Measurements from ENCODE around the gene SUGP1. TPM values are rescaled to one million over a fixed set of nuclear protein-coding genes. Genes with fewer than 3 reads are reported as not detected.
"Not testable (repeated sequence)": the region's sequence is repeated elsewhere in the genome, so short reads cannot be mapped to it uniquely, and the experiment has no call there.

The SUGP1 gene, protein sequence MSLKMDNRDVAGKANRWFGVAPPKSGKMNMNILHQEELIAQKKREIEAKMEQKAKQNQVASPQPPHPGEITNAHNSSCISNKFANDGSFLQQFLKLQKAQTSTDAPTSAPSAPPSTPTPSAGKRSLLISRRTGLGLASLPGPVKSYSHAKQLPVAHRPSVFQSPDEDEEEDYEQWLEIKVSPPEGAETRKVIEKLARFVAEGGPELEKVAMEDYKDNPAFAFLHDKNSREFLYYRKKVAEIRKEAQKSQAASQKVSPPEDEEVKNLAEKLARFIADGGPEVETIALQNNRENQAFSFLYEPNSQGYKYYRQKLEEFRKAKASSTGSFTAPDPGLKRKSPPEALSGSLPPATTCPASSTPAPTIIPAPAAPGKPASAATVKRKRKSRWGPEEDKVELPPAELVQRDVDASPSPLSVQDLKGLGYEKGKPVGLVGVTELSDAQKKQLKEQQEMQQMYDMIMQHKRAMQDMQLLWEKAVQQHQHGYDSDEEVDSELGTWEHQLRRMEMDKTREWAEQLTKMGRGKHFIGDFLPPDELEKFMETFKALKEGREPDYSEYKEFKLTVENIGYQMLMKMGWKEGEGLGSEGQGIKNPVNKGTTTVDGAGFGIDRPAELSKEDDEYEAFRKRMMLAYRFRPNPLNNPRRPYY
- polyA plus RNA-seq (2013, experiment 1 of 2; ENCODE audit: insufficient read length), result 40.4 TPM
- 30.4 TPM for polyA plus RNA-seq (2013, experiment 2 of 2; ENCODE audit: insufficient read length)

DNA sequence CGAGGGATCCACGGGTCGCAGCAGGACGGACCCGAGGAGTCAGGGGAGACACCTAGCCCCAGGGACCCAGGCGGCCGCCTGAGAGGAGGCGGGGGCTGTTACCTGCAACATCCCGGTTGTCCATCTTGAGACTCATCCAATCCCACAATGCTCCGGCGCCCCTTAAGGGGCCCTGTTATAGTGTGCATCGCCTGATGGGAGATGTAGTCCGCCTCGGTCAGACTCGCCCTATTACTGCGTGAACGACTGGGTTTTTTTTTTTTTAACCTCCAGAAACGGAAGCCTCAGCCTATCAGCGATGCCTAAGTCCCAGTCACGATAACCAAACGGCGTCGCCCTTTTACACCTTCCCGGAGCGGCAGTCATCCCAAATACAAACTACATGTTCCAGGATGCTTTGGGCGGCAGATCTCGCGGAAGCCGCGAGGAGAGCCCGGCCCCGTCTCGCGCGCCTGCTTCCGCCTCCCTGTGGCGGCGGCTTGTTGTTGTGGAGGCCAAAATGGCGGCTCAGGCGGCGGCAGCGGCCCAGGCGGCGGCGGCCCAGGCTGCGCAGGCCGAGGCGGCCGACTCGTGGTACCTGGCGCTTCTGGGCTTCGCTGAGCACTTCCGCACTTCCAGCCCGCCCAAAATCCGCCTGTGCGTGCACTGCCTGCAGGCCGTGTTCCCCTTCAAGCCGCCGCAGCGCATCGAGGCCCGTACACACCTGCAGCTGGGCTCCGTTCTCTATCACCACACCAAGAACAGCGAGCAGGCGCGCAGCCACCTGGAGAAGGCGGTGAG, at the start of gene SUGP1, which contains the start of gene MAU2:
Gene SUGP1, minus strand, starts transcription at position 149 of the 780 bp plus-strand sequence. Its CDS starts 13 bp downstream, at position 136.
Gene MAU2, plus strand, starts transcription at position 469 of the 780 bp plus-strand sequence. Its CDS starts 31 bp downstream, at position 500.
- peak; percentile 89 for DNase-seq

DNA sequence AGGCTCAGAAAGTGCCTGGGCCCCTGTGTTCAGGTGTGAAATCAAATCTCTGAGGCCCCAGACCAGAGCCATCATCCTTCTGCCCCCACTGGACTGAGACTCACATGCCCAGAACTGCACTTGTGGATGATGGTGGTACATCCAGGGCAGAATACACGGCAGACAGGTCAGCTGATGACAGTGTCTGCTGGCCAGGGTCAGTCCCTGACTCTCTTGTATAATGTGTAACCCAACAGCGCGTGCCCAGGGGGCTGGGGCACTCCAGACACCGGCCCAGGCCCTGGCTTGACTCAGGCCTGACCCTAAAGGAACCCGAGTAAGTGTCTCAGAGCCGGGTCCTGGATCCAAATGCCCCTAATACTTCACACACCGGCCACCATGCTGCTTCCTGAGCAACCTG, 47.8 kb upstream of the SUGP1 start:
- DNase-seq, result no peak

DNA sequence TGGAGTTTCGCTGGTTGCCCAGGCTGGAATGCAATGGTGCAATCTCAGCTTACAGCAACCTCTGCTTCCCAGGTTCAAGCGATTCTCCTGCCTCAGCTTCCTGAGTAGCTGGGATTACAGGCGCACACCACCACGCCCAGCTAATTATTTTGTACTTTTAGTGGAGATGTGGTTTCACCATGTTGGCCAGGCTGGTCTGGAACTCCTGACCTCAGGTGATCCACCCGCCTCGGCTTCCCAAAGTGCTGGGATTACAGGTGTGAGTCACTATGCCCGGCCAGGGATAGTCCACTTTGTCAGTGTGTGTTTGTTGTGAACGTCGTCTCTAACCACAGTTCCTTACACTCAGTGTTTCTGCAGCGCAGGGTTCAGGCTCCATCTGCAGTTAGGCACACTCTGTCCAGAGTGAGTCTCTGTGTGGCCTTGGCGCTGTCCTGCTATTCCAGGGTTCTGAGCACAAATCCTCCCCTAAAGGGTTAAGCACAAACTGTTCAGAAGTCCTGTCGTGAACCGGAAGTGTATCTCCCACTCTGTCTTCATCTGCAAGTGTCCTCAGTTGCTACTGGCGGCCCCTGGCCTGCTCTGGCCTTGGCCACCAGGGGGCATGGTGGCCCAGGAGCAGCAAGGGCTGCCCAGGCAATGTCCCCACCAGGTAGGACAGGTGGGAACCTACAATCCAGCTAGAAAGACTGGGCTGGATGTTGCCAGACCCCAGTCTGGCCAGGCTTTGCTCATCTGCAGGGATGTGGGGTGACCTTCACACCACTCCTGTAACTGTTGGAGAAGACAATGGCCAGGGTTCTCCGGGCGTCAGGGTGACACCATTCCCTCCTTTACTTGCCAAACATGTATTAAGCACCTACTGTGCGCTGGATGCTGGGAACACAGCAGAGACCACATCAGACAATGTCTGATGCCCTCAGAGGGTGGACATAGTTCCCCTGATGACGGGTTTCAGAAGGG, 46.4 kb upstream of the SUGP1 start:
- peak; percentile 69 for DNase-seq

DNA sequence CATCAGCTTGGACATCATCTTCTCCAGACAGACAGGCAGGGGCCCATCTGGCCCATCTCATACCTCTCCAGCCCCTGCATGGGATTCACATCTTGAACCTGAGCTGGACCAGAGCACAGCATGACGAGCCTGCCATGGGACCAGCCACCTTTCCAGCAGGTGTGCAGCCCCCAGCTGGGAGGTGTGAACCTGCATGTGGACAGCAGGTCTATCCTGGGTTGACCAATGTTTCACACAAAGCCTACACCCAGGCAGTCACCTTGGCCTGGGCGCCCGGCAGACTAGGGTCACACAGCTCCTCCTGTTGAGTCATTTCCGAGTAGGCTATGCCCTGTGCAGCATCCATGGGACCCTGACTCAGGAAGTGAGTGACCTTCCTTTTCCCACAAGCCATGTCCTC, 41.8 kb upstream of the SUGP1 start:
- no peak for DNase-seq

DNA sequence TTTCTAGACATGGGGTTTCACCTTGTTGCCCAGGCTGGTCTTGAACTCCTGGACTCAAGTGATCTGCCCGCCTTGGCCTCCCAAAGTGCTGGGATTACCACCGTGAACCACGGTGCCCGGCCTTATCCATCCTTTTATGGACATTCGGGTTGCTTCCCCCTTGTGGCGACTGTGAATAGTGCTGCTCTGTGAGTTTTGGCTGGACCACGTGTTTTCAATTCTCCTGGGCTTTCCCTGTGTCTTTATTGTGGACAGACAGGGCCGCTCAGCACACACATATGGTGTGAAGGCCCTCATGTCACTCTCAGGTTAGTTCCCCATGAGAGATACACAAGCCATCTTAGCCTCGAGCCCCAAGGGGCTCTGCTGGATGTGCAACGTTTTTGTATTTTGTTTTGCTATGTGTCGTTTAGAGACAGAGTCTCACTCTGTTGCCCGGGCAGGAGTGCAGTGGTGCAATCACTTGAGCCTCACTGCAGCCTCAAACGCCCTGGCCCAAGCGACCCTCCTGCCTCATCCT, 40.8 kb upstream of the SUGP1 start:
- DNase-seq, result peak; percentile 88

DNA sequence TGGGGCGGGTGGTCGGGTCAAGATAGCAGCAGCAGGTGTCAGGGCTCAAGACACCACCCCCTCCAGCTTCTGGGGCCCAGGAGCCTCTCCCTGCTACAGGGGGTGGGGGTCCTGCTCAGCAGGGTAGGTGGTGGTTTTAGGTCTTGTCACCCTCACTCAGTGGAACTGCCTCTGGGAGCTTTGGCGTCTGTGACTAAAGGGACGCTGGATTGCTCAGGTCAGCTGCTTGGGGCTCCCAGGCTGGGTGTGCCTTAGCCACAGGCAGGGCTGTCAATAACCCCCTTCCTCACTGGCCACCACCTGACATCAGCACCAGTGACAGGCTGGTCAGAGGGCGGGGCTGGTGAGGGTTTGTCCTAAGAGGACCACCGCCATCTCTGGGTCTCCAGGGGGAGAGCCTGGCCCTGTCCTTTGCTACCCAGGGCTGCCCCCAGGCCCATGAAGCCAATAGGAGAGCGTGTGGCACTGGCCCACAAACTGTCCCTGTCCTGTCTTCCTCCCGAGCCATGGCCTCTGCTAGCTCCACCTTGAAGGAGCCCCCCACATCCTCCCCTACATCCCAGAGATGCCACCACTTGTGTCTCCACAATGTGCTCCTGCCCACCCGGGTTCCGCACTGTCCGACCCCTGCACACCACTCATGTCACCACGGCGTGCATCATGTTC, 36.7 kb upstream of the SUGP1 start:
- DNase-seq, result no peak

DNA sequence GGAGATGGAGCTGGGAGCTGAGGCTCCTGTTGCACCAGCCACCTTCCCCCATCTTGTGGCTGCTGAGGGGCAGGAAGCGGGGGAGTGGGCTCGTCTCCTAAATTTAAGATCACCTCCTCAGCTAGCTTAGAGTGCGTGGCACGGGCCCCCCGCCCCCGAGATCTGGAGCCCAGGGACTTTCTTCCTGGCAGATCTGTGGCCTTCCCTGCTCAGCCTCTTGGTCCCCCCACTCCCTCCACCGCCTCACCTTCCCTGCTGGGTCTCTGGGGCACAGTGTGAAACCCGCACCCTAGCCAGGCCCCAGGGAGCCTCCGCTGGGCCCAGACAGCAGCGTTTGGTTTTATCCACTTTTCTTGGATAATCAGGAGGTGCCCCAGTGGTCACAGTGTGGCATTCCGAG, 36.2 kb upstream of the SUGP1 start:
- no peak for DNase-seq

DNA sequence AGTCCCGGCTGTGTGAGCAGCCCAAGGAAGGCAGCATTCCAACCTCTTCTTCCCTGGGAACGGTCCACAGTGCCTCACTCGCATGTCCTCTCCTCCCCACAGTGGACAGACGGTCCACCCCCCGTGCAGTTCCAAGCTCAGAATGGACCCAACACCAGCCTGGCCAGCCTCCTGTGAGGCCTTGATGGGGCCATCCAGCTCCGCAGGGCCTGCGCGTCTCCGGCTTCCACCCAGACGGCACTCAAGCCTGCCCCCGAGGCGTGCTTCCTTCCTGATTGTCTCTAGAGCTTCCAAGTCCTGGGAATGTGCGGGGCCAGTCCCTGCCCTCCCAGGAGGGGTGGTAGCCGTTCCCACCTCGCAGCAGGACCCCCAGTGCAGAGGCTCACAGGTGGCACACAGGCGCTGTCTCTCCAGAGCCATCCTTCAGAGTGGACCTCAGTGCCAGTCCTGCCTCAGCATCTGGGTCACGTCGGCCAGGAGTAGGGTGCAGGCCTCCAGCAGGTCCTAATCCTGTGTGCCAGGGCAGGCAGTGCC, 35.4 kb upstream of the SUGP1 start:
- DNase-seq, result no peak

DNA sequence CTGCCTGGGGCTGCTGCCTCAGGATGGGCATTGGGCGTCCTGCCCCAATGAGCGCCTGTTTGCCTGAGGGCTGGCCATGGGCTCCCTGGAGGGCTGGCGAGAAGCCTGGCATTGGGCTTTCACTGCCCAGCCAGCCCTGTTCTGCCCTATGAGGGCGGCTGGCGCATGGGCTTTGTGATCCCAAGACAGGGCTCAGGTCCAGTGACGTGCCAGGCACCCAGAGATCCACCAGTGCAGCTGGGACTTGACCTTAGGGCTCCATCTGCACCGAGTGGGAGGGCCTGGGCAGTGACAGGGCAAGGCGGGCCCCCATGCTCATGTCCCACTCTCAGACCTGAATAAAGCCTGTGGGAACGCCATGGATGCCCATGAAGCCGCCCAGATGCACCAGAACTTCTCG, 34.6 kb upstream of the SUGP1 start:
- DNase-seq, result no peak

DNA sequence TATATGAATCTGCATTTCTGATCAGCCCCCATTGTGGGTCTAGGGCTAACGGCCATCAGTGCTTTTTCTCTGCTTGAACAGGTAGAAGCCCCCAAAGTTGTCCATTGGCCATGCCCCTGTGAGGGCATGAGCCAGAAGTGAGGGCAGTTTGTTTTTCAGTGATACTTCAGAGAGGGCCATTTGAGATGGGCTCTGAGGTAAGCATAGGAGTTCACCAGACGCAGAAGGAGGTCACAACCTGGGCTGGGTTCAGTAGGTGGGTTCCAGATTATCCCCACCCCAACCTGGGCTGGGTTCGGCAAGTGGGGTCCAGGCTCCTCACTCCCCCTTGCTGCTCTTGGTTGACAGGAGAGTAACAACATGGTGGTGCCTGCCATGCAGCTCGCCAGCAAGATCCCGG, 33.7 kb upstream of the SUGP1 start:
- DNase-seq, result no peak

DNA sequence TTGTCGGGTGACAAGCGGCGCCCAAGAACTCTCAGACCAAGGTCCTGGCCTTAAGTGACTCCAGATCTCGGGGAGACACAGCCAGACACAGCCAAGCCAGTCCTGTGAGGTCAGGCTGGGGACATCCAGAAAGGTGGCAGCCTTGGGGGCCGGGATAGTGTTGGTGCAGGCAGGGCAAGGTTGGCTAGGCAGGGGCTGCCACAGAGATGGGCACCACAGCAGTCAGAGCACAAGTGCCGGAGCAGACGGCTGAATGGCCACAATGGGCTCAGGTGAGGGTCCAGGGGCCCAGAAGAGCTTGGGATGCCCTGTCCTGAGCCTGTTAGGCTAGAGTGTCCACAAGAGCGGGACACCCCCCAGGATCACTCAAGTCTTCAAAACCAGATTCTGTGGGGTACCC, 32.5 kb upstream of the SUGP1 start:
- no peak for DNase-seq

DNA sequence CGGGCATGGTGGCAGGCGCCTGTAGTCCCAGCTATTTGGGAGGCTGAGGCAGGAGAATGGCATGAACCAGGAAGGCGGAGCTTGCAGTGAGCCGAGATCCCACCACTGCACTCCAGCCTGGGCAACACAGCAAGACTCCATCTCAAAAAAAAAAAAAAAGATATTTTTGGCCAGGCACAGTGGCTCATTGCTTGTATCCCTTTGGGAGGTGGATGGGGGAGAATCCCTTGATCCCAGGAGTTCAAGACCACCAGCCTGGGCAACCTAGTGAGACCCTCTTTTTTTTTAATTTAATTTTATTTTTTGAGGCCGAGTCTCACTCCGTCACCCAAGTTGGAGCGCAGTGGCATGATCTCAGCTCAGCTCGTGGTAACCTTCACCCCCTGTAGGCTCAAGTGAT, 30.4 kb upstream of the SUGP1 start:
- not testable (repeated sequence) for DNase-seq

DNA sequence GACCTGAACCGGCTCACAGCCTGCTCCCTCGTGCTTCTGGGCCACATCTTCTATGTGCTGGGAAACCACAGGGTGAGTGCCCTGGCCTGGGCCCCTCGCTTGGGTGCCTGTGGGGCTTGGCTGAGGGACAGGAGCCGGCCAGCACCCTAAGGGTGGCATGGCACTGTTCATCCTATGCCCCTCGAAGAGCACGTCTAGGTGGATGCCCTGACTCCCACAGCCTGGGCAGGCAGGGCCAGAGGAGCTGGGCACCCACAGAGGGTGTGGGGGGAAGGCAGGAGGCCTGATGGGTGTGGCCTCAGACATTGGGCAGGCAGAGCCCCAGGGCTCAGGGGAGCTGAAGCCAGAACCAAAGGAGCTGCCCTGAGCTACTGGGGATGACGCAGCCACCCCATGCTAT, 29.1 kb upstream of the SUGP1 start:
- no peak for DNase-seq

DNA sequence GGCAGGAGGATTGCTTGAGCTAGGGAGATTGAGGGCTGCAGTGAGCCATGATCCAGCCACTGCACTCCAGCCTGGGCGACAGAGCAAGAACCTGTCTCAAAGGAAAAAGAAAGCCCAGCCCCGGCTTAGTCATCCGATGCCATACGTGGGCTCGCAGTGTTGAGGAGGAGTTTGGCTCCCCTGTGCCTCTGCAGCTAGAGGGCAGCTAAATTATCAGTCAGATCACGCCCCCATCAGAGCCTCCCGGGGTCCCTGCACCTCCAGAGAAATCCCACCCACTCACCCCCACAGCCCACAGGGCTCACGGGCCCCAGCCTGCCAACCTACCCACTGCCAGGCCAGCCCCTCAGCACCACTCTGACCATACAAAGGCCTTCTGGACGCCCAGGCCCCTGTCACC, 28.0 kb upstream of the SUGP1 start:
- no peak for DNase-seq

DNA sequence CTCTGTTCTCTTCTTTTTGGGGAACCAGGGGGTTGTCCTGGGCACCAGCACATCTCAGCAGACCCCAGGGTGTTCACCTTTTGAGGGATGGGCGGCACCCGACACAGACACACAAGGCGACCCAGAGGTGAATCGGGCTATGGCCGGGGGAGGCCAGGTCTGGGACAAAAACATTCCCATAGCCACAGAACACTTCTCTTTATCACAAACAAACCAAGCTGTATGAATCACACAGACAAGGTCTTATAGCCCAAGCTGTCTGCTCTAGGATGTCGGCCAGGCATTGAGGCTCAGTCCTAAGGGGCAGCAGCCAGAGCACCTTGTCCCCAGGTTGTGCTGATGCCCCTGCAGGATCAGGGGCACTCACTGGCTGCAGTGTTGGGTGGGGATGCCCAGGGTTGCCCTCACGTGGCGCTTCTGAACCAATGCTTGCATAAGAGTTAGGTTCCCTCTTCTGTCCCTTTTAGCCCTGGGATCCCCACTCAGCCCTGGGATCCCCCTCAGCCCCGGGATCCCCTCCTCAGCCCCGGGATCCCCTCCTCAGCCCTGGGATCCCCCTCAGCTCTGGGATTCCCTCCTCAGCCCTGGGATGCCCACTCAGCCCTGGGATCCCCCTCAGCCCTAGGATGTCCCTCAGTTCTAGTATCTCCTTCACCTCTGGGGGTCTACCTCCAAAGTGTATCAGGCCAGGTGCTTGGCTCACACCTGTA, 27.2 kb upstream of the SUGP1 start:
- no peak for DNase-seq

DNA sequence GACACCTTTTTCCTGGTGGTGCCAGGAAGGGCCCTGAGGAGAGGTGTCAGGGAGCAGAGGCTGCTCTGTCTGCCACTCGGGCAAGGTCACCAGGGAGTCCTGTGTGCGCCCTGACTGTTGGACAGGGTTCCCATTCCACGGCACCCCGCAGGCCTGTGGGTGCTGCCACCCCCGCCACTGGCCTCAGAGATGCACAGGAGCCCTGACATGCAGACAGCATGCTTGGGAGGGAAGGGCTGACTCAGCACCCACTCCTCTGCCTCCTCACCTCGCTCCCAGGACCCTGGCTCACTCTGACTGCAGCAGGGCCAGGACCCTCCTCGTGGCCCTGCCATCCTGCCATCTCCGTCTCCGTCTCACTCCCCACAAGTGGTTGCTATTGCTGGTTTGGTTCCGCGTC, 25.7 kb upstream of the SUGP1 start:
- DNase-seq, result no peak

DNA sequence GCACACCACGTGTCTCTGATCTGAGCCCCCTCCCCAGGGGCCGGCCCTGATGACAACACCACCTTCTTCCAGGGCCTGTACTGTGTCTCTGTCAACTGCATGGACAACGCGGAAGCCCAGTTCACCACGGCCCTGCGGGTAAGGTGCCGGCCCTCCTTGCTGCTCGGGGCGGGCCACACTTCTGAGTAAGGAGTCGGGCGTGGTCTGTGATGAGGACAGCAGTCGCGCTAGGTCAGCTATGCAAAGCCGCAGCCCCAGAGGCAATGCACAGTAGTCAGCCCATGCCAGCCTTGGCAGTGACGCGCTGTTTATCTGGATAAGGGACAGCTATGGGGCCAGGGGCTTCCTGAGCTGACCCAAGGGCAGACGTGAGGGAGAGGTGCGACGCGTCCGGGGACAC, 24.9 kb upstream of the SUGP1 start:
- DNase-seq, result no peak

DNA sequence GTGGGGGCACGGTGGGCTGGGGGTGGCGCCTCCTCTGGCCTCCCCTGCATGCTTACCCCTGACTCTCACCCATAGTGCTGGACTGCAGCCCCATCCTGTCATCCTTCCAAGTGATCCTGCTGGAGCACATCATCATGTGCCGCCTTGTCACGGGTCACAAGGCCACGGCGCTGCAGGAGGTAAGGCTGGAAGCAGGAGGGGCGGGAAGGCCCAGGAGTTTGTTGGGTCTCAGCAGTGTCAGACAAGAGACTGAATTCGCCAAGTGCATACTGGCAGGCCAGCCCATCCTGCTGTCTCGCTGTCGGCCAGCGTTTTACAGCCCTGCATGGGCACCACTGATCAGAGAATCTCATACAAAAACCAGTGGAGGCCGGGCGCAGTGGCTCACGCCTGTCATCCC, 23.5 kb upstream of the SUGP1 start:
- DNase-seq, result no peak

DNA sequence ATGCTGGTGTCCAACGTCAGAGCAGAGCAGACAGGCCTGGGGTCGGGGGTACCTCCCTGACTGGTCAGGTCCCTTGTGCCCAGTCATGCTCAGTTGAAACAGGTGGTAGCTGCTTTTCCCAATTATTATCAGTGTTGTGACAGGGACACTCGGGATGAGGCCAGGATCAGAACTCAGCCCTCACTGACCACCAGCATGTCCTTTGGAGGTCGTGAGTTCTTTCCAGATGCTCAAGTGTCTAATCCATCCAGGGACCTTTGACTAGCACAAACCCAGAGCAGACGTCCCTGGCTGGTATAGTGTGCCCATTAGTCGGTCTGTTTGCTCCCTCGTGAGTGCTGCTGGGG, 22.7 kb upstream of the SUGP1 start:
- DNase-seq, result no peak
